GM21576 (cell line): ENCODE results near the gene RASSF5.

Experiments used
- ATAC-seq: cut with Tn5 transposase; IDR thresholded peaks from one replicate; pipeline ENCODE4 v1.9.1; 2021; ENCODE audit warnings: mild to moderate bottlenecking, moderate library complexity; ENCODE audit not compliant: unreplicated experiment

The RASSF5 gene

GRCh38 chr1:206513312-206514111, 6.2 kb downstream of the RASSF5 start:
- no peak for ATAC-seq

- no peak for ATAC-seq
Observed at GRCh38 chr1:206514813-206515387, 7.6 kb downstream of the RASSF5 start.

GRCh38 chr1:206516728-206516990, 9.3 kb downstream of the RASSF5 start:
- no peak for ATAC-seq

- no peak for ATAC-seq
Observed at GRCh38 chr1:206517784-206518183, 10.5 kb downstream of the RASSF5 start.

GRCh38 chr1:206518206-206518605, 10.9 kb downstream of the RASSF5 start:
- ATAC-seq, result no peak

GRCh38 chr1:206518743-206519142, 11.4 kb downstream of the RASSF5 start:
- ATAC-seq, result no peak

- ATAC-seq, result no peak
Observed at GRCh38 chr1:206521127-206521526, 13.8 kb downstream of the RASSF5 start.

- ATAC-seq, result no peak
Observed at GRCh38 chr1:206521694-206522402, 14.5 kb downstream of the RASSF5 start.

- ATAC-seq, result no peak
Observed at GRCh38 chr1:206524739-206525364, 17.5 kb downstream of the RASSF5 start.

GRCh38 chr1:206526064-206526911, 19.0 kb downstream of the RASSF5 start:
- ATAC-seq, result no peak

- ATAC-seq, result no peak
Observed at GRCh38 chr1:206529425-206529824, 22.1 kb downstream of the RASSF5 start.

GRCh38 chr1:206532368-206532767, 25.0 kb downstream of the RASSF5 start:
- ATAC-seq, result no peak

GRCh38 chr1:206534552-206534951, 27.2 kb downstream of the RASSF5 start:
- ATAC-seq, result no peak

GRCh38 chr1:206535853-206536188, 28.5 kb downstream of the RASSF5 start:
- no peak for ATAC-seq

GRCh38 chr1:206537141-206537540, 29.8 kb downstream of the RASSF5 start:
- no peak for ATAC-seq

- no peak for ATAC-seq
Observed at GRCh38 chr1:206538086-206538770, 30.9 kb downstream of the RASSF5 start.

- no peak for ATAC-seq
Observed at GRCh38 chr1:206538901-206539640, 31.7 kb downstream of the RASSF5 start.

- ATAC-seq, result no peak
Observed at GRCh38 chr1:206540044-206540780, 32.9 kb downstream of the RASSF5 start.

GRCh38 chr1:206541236-206541833, 34.0 kb downstream of the RASSF5 start:
- ATAC-seq, result no peak
